Small intestine (tissue), 4 donors: Measurements from ENCODE around the gene SIGLEC12. TPM values are rescaled to one million over a fixed set of nuclear protein-coding genes. Genes with fewer than 3 reads are reported as not detected.

Experiments used
- polyA plus RNA-seq, 4 donors: library from polyadenylated mRNA; stranded (reverse) in 3 of 4; unstranded in 1 of 4; fragments of 200-250 nt in 3 of 4; fragments of 120-200 nt in 1 of 4; gene quantifications; one replicate each; pipeline versions ENCODE4 v1.2.1 to v1.2.3, GENCODE V29; 2013
- donor health status: healthy with polysubstance abuse.
- donor health status: Bipolar disorder and iron deficiency.
- donor health status: healthy.

SIGLEC12 gene
- polyA plus RNA-seq, 4 donors, result 0.33 to 5.7 (median 2.0) TPM; not detected in 1

Other genes starting within 250 kb of the SIGLEC12 start
- gene IGLON5, start 190.2 kb downstream of the SIGLEC12 start, polyA plus RNA-seq, result 1 to 10 TPM in 2 of 4 donors, not detected in 2; 1.1 to 1.3 TPM
- 1 to 10 TPM; 1.4 to 6.0 (median 2.4) TPM for gene VSIG10L, start 159.7 kb downstream of the SIGLEC12 start, polyA plus RNA-seq
- gene ETFB, start 135.4 kb downstream of the SIGLEC12 start, polyA plus RNA-seq, result 100 to 1,000 TPM; 178 to 412 (median 249) TPM
- 1 to 10 TPM in 2 of 4 donors, under 1 TPM in 1, not detected in 1; 0.25 to 4.1 (median 2.0) TPM for gene CLDND2, start 132.8 kb downstream of the SIGLEC12 start, polyA plus RNA-seq
- gene NKG7, start 129.1 kb downstream of the SIGLEC12 start, polyA plus RNA-seq, result 1 to 10 TPM; 3.6 to 6.7 (median 5.5) TPM
- under 1 TPM in 1 of 4 donors, not detected in 3; 0.04 TPM for gene LIM2, start 113.8 kb downstream of the SIGLEC12 start, polyA plus RNA-seq
- gene C19orf84, start 111.2 kb downstream of the SIGLEC12 start, polyA plus RNA-seq, result 1 to 10 TPM in 1 of 4 donors, not detected in 3; 3.5 TPM
- 1 to 10 TPM; 1.3 to 10.0 (median 2.2) TPM for gene SIGLEC10, start 84.2 kb downstream of the SIGLEC12 start, polyA plus RNA-seq
- gene SIGLEC8, start 43.3 kb downstream of the SIGLEC12 start, polyA plus RNA-seq, result 1 to 10 TPM in 1 of 4 donors, under 1 TPM in 2, not detected in 1; 0.22 to 1.1 (median 0.59) TPM
- gene CEACAM18, start 23.3 kb downstream of the SIGLEC12 start, polyA plus RNA-seq, result 1 to 10 TPM in 2 of 4 donors, under 1 TPM in 2; 0.10 to 5.8 (median 1.9) TPM
- gene SIGLEC6, start 29.9 kb upstream of the SIGLEC12 start, polyA plus RNA-seq, result under 1 TPM in 2 of 4 donors, not detected in 2; 0.09 to 0.76 TPM
- gene ZNF175, start 69.5 kb upstream of the SIGLEC12 start, polyA plus RNA-seq, result 1 to 10 TPM; 1.6 to 8.9 (median 2.2) TPM
- gene SIGLEC5, start 128.6 kb upstream of the SIGLEC12 start, polyA plus RNA-seq, result under 1 TPM in 1 of 4 donors, not detected in 3; 0.06 TPM
- gene SIGLEC14, start 145.0 kb upstream of the SIGLEC12 start, polyA plus RNA-seq, result 1 to 10 TPM in 2 of 4 donors, not detected in 2; 1.3 to 2.3 TPM
- gene SPACA6, start 191.5 kb upstream of the SIGLEC12 start, polyA plus RNA-seq, result 1 to 10 TPM in 2 of 4 donors, not detected in 2; 4.1 to 6.6 TPM
- 1 to 10 TPM in 1 of 4 donors, not detected in 3; 1.1 TPM for gene HAS1, start 222.2 kb upstream of the SIGLEC12 start, polyA plus RNA-seq